Esophagus muscularis mucosa (tissue), 4 donors: ENCODE data around the gene ALAD.

Source experiments
- EP300 ChIP-seq: sonication (generic); formaldehyde crosslinking; IDR thresholded peaks from one replicate; pipeline ENCODE4 v1.6.1; 2017; ENCODE audit warnings: antibody characterized with exemption
- POLR2A ChIP-seq: fragments of 450-650 bp; IDR thresholded peaks from one replicate; pipeline ENCODE4 v1.6.1; 2017; ENCODE audit warnings: antibody characterized with exemption, moderate library complexity, mild to moderate bottlenecking, low read depth
- TF ChIP-seq, protein P1 (sequence below), 3 experiments: fragments of 200-600 bp in 2 of 3; fragments of 450-650 bp in 1 of 3; sonication (generic) in 2 of 3; IDR thresholded peaks; one replicate each; pipeline ENCODE4 v1.5.1; 2017 to 2019; ENCODE audit warnings: antibody characterized with exemption in 3 of 3, mild to moderate bottlenecking in 2 of 3, moderate library complexity in 1 of 3

DNA sequence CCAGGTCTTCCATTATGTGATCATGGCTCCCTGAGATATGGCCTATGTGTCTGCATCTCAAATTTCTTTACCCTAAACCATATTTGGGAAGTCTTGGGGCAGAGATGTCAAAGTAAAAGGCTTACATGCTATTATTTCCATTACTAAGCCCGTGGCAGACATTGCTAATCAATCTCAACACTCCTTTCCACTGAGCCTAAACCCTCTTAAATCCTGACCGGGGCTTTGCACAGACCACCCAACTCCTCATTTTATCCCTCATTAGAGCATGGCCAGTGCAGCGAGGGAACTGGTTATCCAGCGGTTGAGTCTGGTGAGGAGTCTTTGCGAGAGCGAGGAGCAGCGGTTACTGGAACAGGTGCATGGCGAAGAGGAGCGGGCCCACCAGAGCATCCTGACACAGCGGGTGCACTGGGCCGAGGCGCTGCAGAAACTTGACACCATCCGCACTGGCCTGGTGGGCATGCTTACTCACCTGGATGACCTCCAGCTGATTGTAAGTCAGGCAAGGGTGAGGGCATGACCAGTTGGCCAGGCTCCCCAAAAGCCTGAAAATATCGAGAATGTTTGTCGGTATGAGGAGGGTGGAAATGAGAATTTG is 40.7 kb downstream of the ALAD start:
- no peak for TF ChIP-seq EP300
- TF ChIP-seq, protein P1, sequence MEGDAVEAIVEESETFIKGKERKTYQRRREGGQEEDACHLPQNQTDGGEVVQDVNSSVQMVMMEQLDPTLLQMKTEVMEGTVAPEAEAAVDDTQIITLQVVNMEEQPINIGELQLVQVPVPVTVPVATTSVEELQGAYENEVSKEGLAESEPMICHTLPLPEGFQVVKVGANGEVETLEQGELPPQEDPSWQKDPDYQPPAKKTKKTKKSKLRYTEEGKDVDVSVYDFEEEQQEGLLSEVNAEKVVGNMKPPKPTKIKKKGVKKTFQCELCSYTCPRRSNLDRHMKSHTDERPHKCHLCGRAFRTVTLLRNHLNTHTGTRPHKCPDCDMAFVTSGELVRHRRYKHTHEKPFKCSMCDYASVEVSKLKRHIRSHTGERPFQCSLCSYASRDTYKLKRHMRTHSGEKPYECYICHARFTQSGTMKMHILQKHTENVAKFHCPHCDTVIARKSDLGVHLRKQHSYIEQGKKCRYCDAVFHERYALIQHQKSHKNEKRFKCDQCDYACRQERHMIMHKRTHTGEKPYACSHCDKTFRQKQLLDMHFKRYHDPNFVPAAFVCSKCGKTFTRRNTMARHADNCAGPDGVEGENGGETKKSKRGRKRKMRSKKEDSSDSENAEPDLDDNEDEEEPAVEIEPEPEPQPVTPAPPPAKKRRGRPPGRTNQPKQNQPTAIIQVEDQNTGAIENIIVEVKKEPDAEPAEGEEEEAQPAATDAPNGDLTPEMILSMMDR (IDR thresholded peaks at IDR 0.05) = no peak
- TF ChIP-seq POLR2A = no peak
